Measurements from ENCODE around the gene LMBRD1. TPM values are rescaled to one million over a fixed set of nuclear protein-coding genes. Genes with fewer than 3 reads are reported as not detected.

The LMBRD1 gene
- total RNA-seq, 1 experiment from 2014 or later: 17.0 TPM

- Histone ChIP-seq H3K27ac (ENCODE audit: insufficient read length, low read depth, low read length) (no peak overlapping the region), H3K23me2 (ENCODE audit: insufficient read length, low read depth, low read length, poor library complexity, severe bottlenecking) (no peaks in the 10 kb centered on the region), H4K5ac (ENCODE audit: insufficient read length, low read depth, low read length) (no peak overlapping the region), H2BK5ac (ENCODE audit: insufficient read length, low read length) (no peak overlapping the region), H2AFZ (ENCODE audit: low read length) (no peak overlapping the region), H2AK5ac (ENCODE audit: insufficient read length, low read length) (no peak overlapping the region), H3K14ac (ENCODE audit: insufficient read depth, low read length) (no peak overlapping the region), H3K9ac (ENCODE audit: extremely low read depth, insufficient read length, low read length) (no peak overlapping the region), H2BK15ac (ENCODE audit: low read depth, low read length) (no peak overlapping the region), H3K23ac (ENCODE audit: insufficient read length, low read depth, low read length) (no peak overlapping the region), H3T11ph (ENCODE audit: low read length) (no peak overlapping the region), H3K4me2 (ENCODE audit: insufficient read depth, insufficient read length, low read length) (no peak overlapping the region), H3K79me2 (ENCODE audit: insufficient read depth, low read length) (no peaks in the 10 kb centered on the region), H3K4me1 (ENCODE audit: insufficient read depth, low read length) (no peaks in the 10 kb centered on the region), H4K91ac (ENCODE audit: insufficient read length, low read depth, low read length) (no peak overlapping the region), H2BK20ac (ENCODE audit: low read depth, low read length, poor library complexity, severe bottlenecking) (no peak overlapping the region), H3K79me1 (ENCODE audit: insufficient read depth, low read depth, low read length, poor library complexity, severe bottlenecking) (no peaks in the 10 kb centered on the region), H4K8ac (replicated peaks; ENCODE audit: insufficient read length, low read depth, low read length) (no peak overlapping the region), H3K18ac (ENCODE audit: insufficient read length, low read depth, low read length) (no peak overlapping the region), H4K20me1 (ENCODE audit: control insufficient read depth, insufficient read depth, insufficient read length) (no peaks in the 10 kb centered on the region), H3K56ac (ENCODE audit: insufficient read length, low read depth, low read length) (no peak overlapping the region), H3K9me3 (ENCODE audit: control insufficient read depth, low read depth, low read length) (no peaks in the 10 kb centered on the region), H2BK12ac (ENCODE audit: insufficient read length, low read depth, low read length) (no peak overlapping the region), H2BK120ac (ENCODE audit: low read depth, low read length, poor library complexity, severe bottlenecking) (no peak overlapping the region), H3K4ac (ENCODE audit: low read depth, low read length) (no peak overlapping the region), H3K27me3 (ENCODE audit: insufficient read depth, low read length) (no peaks in the 10 kb centered on the region)
- H3K27ac Mint-ChIP-seq: no peak overlapping the region
- WGBS (ENCODE audit: extremely low coverage, insufficient read length, low lambda C conversion rate): no CpG with 5 or more reads among the region's 1 CpG
- TF ChIP-seq CTCF (conservative IDR thresholded peaks at IDR 0.05): no peak
- H3K36me3 Mint-ChIP-seq (ENCODE audit: insufficient read depth in 1 of 3, low read depth in 3 of 3): peaks cover 0 to 7% (median 1%) of the 10 kb centered on the region in 3 experiments; a peak in 3 of 7 replicates
- no peaks in the 10 kb centered on the region for H3K27me3 Mint-ChIP-seq (ENCODE audit: low read depth)
- H3K9me3 Mint-ChIP-seq: no peaks in the 10 kb centered on the region
- no peak for DNase-seq
- H3K4me3 Mint-ChIP-seq: no peak overlapping the region
- peaks cover 8% of the 10 kb centered on the region in 2 experiments for H3K4me1 Mint-ChIP-seq
Measured at GRCh38 chr6:69680302-69680701, 116.5 kb downstream of the LMBRD1 start.

Measured in H9 (cell line).